Fibroblast of lung (primary cell): ENCODE data around the gene TMEM82. TPM values are rescaled to one million over a fixed set of nuclear protein-coding genes. Genes with fewer than 3 reads are reported as not detected.

Source experiments
- DNase-seq, 2 donors: peaks; one replicate each; pipeline versions ENCODE4 v3.0.0 to v3.0.0-alpha.2; 2010; ENCODE audit warnings: low read depth in 2 of 2
- H2AFZ ChIP-seq: 2 replicates; pipeline ENCODE4 v1.5.1; 2012; ENCODE audit warnings: low read length, control low read depth, inconsistent platforms
- H3K27ac ChIP-seq: 2 replicates; pipeline ENCODE4 v1.5.1; 2011; ENCODE audit warnings: low read length, control low read depth; ENCODE audit not compliant: insufficient read depth
- H3K27me3 ChIP-seq: 2 replicates; pipeline ENCODE4 v1.5.1; 2011; ENCODE audit warnings: mild to moderate bottlenecking, low read length; ENCODE audit not compliant: control insufficient read depth, insufficient read depth
- H3K36me3 ChIP-seq: 2 replicates; pipeline ENCODE4 v1.5.1; 2011; ENCODE audit warnings: low read length; ENCODE audit not compliant: control insufficient read depth, insufficient read depth
- H3K4me1 ChIP-seq: 2 replicates; pipeline ENCODE4 v1.5.1; 2011; ENCODE audit warnings: low read length; ENCODE audit not compliant: control insufficient read depth, insufficient read depth; ENCODE audit errors: extremely low read depth
- H3K4me2 ChIP-seq: 2 replicates; pipeline ENCODE4 v1.5.1; 2011; ENCODE audit warnings: low read length, control low read depth; ENCODE audit not compliant: insufficient read depth; ENCODE audit errors: extremely low read depth
- H3K4me3 ChIP-seq, 4 experiments: fragments of 200-600 bp in 1 of 4; sonication (generic) in 1 of 4; replicated peaks in 1 of 4; 2 replicates each; pipeline ENCODE4 v1.5.1; 2011 to 2016; ENCODE audit warnings: low read length in 4 of 4, low read depth in 3 of 4, mild to moderate bottlenecking in 3 of 4, control low read depth in 2 of 4, inconsistent platforms in 1 of 4, mixed read lengths in 1 of 4; ENCODE audit not compliant: insufficient read depth in 1 of 4; ENCODE audit errors: control extremely low read depth in 1 of 4
- H3K79me2 ChIP-seq: 2 replicates; pipeline ENCODE4 v1.5.1; 2012; ENCODE audit warnings: mild to moderate bottlenecking, low read length, inconsistent platforms; ENCODE audit not compliant: control insufficient read depth, insufficient read depth
- H3K9ac ChIP-seq: 2 replicates; pipeline ENCODE4 v1.5.1; 2011; ENCODE audit warnings: mild to moderate bottlenecking, low read length, control low read depth; ENCODE audit not compliant: insufficient read depth
- H3K9me3 ChIP-seq: 2 replicates; pipeline ENCODE4 v1.5.1; 2012; ENCODE audit warnings: low read depth, low read length; ENCODE audit not compliant: control insufficient read depth, insufficient read depth
- H4K20me1 ChIP-seq: 2 replicates; pipeline ENCODE4 v1.5.1; 2011; ENCODE audit warnings: low read length; ENCODE audit not compliant: control insufficient read depth, insufficient read depth; ENCODE audit errors: extremely low read depth
- CTCF ChIP-seq, 2 donors: IDR thresholded peaks in 1 of 2; conservative IDR thresholded peaks in 1 of 2; 1 replicate in 1 of 2; 2 replicates in 1 of 2; pipeline ENCODE4 v1.5.1; 2011 to 2012; ENCODE audit warnings: low read length in 2 of 2, control low read depth in 1 of 2, inconsistent platforms in 1 of 2, low read depth in 1 of 2, mild to moderate bottlenecking in 1 of 2
- EZH2 ChIP-seq: IDR thresholded peaks from 2 replicates; pipeline ENCODE4 v1.5.1; 2012; ENCODE audit warnings: low read length, control low read depth, mild to moderate bottlenecking; ENCODE audit errors: missing control alignments
- polyA plus RNA-seq, 2 donors: library from polyadenylated mRNA; depleted of rRNA in 1 of 2; stranded (reverse) in 1 of 2; unstranded in 1 of 2; fragments of >200 nt; gene quantifications; 2 replicates each; pipeline ENCODE4 v1.2.1, GENCODE V29; 2011 to 2012; ENCODE audit warnings: missing spikeins in 1 of 2
- total RNA-seq: library from RNA; depleted of rRNA; stranded (reverse); fragments of >200 nt; gene quantifications from 2 replicates; pipeline ENCODE4 v1.2.1, GENCODE V29; 2014

TMEM82 gene
- total and polyA plus RNA-seq, 2 donors (not counting 1 experiment from before 2014, with no cell fraction given), result not detected

GRCh38 chr1:15703562-15703961 is 38.7 kb upstream of the TMEM82 start:
- Histone ChIP-seq H3K27ac (peak overlapping the region; percentile 96), H3K27me3 (no peaks in the 10 kb centered on the region), H3K4me1 (peaks cover 13% of the 10 kb centered on the region), H2AFZ (no peak overlapping the region), H3K4me2 (peak overlapping the region; percentile 85), H3K9ac (peak overlapping the region; percentile 58), H3K9me3 (no peaks in the 10 kb centered on the region), H3K79me2 (peaks cover 52% of the 10 kb centered on the region), H4K20me1 (no peaks in the 10 kb centered on the region), H3K36me3 (peaks cover 4% of the 10 kb centered on the region), H3K4me3 (peak overlapping the region in 3 of 4 experiments; percentile 10 to 23 (median 19))
- peak; percentile 94 to 95 for DNase-seq
- TF ChIP-seq CTCF (conservative IDR thresholded peaks at IDR 0.05 in 1 of 2, IDR thresholded peaks at IDR 0.05 in 1 of 2; ENCODE audit: low read depth in 1 of 2, low read length in 2 of 2) (no peak), EZH2 (no peak)

DNA sequence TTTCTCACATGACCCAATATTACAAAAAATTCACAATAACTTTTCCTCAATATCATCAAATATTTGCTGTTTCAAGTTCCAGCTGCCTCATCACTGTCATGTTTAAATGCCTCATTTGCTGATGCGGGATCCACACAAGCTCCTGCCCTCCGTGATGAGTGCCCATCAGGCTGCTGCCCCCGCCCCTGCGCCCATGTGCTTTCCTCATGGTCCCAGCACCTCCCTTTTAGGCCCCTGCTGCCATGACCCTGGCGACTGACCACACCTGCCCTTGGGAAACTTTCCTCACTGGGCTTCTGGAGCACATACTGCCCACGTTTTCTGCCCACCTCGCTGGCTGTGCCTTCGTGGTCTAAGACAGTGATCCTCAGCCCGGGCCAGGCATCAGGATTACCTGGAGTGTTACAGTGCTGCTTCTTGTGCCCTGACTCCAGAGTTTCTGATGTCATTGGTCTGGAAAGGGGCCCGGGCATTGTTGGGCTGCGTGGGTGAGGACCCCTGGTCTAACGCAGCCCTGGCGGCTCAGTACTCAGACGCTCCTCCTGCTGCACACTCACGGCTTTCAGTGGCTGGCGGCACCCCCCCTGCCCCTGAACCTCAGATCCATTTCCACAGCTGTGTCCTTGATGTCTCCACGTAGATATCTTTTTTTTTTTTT is 37.6 kb upstream of the TMEM82 start:
- Histone ChIP-seq H3K4me3 (no peak overlapping the region), H3K4me1 (peaks cover 13% of the 10 kb centered on the region), H3K4me2 (no peak overlapping the region), H4K20me1 (no peaks in the 10 kb centered on the region), H3K79me2 (peaks cover 53% of the 10 kb centered on the region), H3K9ac (no peak overlapping the region), H3K36me3 (peaks cover 4% of the 10 kb centered on the region), H3K9me3 (no peaks in the 10 kb centered on the region), H3K27ac (peak overlapping the region; percentile 96), H3K27me3 (no peaks in the 10 kb centered on the region), H2AFZ (no peak overlapping the region)
- no peak for TF ChIP-seq EZH2
- TF ChIP-seq CTCF (conservative IDR thresholded peaks at IDR 0.05 in 1 of 2, IDR thresholded peaks at IDR 0.05 in 1 of 2; ENCODE audit: low read depth in 1 of 2, low read length in 2 of 2), result no peak
- DNase-seq, result peak in 1 of 2 donors; percentile 35

GRCh38 chr1:15705184-15705566 is 37.1 kb upstream of the TMEM82 start:
- TF ChIP-seq EZH2 (no peak), CTCF (conservative IDR thresholded peaks at IDR 0.05 in 1 of 2, IDR thresholded peaks at IDR 0.05 in 1 of 2; ENCODE audit: low read depth in 1 of 2, low read length in 2 of 2) (no peak)
- no peak overlapping the region for H3K9ac ChIP-seq
- H3K36me3 ChIP-seq, result peaks cover 4% of the 10 kb centered on the region
- H3K9me3 ChIP-seq, result no peaks in the 10 kb centered on the region
- H2AFZ ChIP-seq, result no peak overlapping the region
- DNase-seq, result no peak
- H3K4me3 ChIP-seq, result no peak overlapping the region
- peaks cover 12% of the 10 kb centered on the region for H3K4me1 ChIP-seq
- no peaks in the 10 kb centered on the region for H4K20me1 ChIP-seq
- no peak overlapping the region for H3K4me2 ChIP-seq
- H3K27ac ChIP-seq, result no peak overlapping the region
- no peaks in the 10 kb centered on the region for H3K27me3 ChIP-seq
- peaks cover 48% of the 10 kb centered on the region for H3K79me2 ChIP-seq
